Common myeloid progenitor, CD34-positive (primary cell): ENCODE results near the gene MYH7B.

Experiments
- CTCF ChIA-PET: fragments of 350-600 bp; sonication (Branson Sonifier 250); formaldehyde crosslinking; loops from one replicate; lab custom pipeline; 2021; ENCODE audit warnings: antibody characterized with exemption; lab: Charles Lee
- POLR2A ChIA-PET: fragments of 350-600 bp; sonication (Branson Sonifier 250); formaldehyde crosslinking; loops from one replicate; lab custom pipeline; 2021; ENCODE audit warnings: antibody characterized with exemption; lab: Charles Lee
- DNase-seq, 3 donors: peaks; one replicate each; pipeline versions ENCODE4 v3.0.0 to v3.0.0-alpha.2; 2013
- H3K27ac ChIP-seq, 2 experiments: 1 replicate in 1 of 2; 2 replicates in 1 of 2; pipeline ENCODE4 v1.7.0; 2013; ENCODE audit warnings: inconsistent platforms in 2 of 2, low read length in 2 of 2, mild to moderate bottlenecking in 2 of 2, low read depth in 1 of 2, moderate library complexity in 1 of 2; ENCODE audit not compliant: severe bottlenecking in 2 of 2, insufficient read depth in 1 of 2, poor library complexity in 1 of 2
- H3K27me3 ChIP-seq, 5 experiments: replicated peaks in 2 of 5; 1 replicate in 3 of 5; 2 replicates in 2 of 5; pipeline versions ENCODE4 v1.6.1 to v1.7.0; 2013; ENCODE audit warnings: low read length in 4 of 5, mild to moderate bottlenecking in 2 of 5, moderate library complexity in 2 of 5, inconsistent platforms in 1 of 5; ENCODE audit not compliant: insufficient read depth in 5 of 5, control insufficient read depth in 4 of 5
- H3K36me3 ChIP-seq, 4 experiments: 1 replicate in 2 of 4; 2 replicates in 2 of 4; pipeline versions ENCODE4 v1.6.1 to v1.7.0; 2013; ENCODE audit warnings: low read length in 3 of 4, control low read depth in 1 of 4, mild to moderate bottlenecking in 1 of 4; ENCODE audit not compliant: control insufficient read depth in 4 of 4, insufficient read depth in 4 of 4
- H3K4me1 ChIP-seq, 4 experiments: 1 replicate in 3 of 4; 2 replicates in 1 of 4; pipeline versions ENCODE4 v1.6.1 to v1.7.1; 2013; ENCODE audit warnings: low read length in 3 of 4, mild to moderate bottlenecking in 3 of 4, control low read depth in 1 of 4, inconsistent platforms in 1 of 4, moderate library complexity in 1 of 4; ENCODE audit not compliant: control insufficient read depth in 4 of 4, insufficient read depth in 4 of 4; ENCODE audit errors: control extremely low read depth in 1 of 4
- H3K4me3 ChIP-seq, 7 experiments: 1 replicate in 4 of 7; 2 replicates in 3 of 7; pipeline versions ENCODE4 v1.5.1 to v1.7.0; 2013; ENCODE audit warnings: mild to moderate bottlenecking in 7 of 7, low read length in 6 of 7, moderate library complexity in 6 of 7, inconsistent platforms in 2 of 7, low read depth in 2 of 7, control low read depth in 1 of 7; ENCODE audit not compliant: insufficient read depth in 4 of 7, control insufficient read depth in 1 of 7; ENCODE audit errors: extremely low read depth in 1 of 7
- H3K9me3 ChIP-seq, 5 experiments: 1 replicate in 4 of 5; 2 replicates in 1 of 5; pipeline versions ENCODE4 v1.6.1 to v1.7.1; 2013; ENCODE audit warnings: low read length in 4 of 5, mild to moderate bottlenecking in 2 of 5, inconsistent platforms in 1 of 5, low read depth in 1 of 5, moderate library complexity in 1 of 5; ENCODE audit not compliant: control insufficient read depth in 4 of 5, insufficient read depth in 2 of 5; ENCODE audit errors: control extremely low read depth in 1 of 5
- WGBS: methylation state at CpG from one replicate; pipeline ENCODE4 v1.1.5; 2013; ENCODE audit not compliant: insufficient coverage; 5-methylcytosine and 5-hydroxymethylcytosine counted together

Gene MYH7B

DNA sequence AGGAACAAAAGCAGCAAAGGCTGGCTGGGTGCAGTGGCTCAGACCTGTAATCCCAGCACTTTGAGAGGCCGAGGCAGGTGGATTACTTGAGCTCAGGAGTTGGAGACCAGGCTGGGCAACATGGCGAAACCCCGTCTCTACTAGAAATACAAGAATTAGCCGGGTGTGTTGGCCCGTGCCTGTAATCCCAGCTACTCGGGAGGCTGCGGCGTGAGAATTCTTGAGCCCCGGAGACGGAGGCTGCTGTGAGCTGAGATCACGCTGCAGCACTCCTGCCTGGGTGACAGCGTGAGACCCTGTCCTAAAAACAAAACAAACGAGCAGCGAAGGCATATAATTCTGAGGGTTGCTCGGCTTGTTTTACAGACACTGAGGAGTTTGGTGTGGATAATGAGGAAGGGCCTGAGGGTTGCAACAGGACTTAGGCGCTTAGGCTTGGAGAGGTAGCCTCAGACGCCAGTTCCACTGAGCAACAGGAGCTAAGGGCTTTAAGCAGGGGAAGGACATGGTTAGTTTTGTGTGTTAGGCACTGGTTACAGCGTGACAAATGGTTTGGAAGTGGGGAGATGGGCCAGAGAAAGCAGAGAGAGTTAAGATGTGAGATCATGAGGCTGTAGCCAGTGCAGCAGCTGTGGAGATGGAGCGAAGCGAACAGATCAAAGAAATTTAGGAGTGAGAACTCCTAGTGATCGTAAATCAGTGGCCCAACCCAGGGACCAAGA lies 1.2 kb downstream of the MYH7B start:
- no peaks in the 10 kb centered on the region for H3K27me3 ChIP-seq
- 97% methylated on average over 21 of the region's 21 CpGs for WGBS
- H3K27ac ChIP-seq: no peak overlapping the region
- H3K4me3 ChIP-seq: no peak overlapping the region
- ChIA-PET POLR2A (interaction anchor here (0.6 to 2.1 kb wide), 5 partner anchors 53 to 498 kb away, joined by 3 to 9 read pairs (median 4); partner anchors contain the start of gene ACSS2), CTCF (interaction anchor here (1.1 to 6.2 kb wide), 8 partner anchors 14 to 124 kb away, joined by 3 to 87 read pairs (median 4); partner anchors contain the start of genes ACSS2 and GGT7)
- peaks cover 8 to 16% (median 13%) of the 10 kb centered on the region in 4 experiments for H3K4me1 ChIP-seq
- DNase-seq: no peak
- peaks cover 0 to 2% (median 0%) of the 10 kb centered on the region in 5 experiments for H3K9me3 ChIP-seq
- H3K36me3 ChIP-seq: peaks cover 0 to under 1% (median 0%) of the 10 kb centered on the region in 4 experiments

- no peak for DNase-seq
- CTCF ChIA-PET: interaction anchor here (4.2 kb wide), 1 partner anchor 91 kb away, joined by 32 read pairs; the partner anchor contains the start of gene GGT7
- no peak overlapping the region for H3K27ac ChIP-seq
- H3K9me3 ChIP-seq: no peaks in the 10 kb centered on the region
- H3K36me3 ChIP-seq: no peaks in the 10 kb centered on the region
- 79% methylated on average over 2 of the region's 5 CpGs for WGBS
- POLR2A ChIA-PET: no interaction called here
- no peaks in the 10 kb centered on the region for H3K4me1 ChIP-seq
- H3K4me3 ChIP-seq: no peak overlapping the region
- H3K27me3 ChIP-seq: no peaks in the 10 kb centered on the region
Measured at GRCh38 chr20:34964486-34964885, 8.8 kb downstream of the MYH7B start.

GRCh38 chr20:34965051-34965450 lies 9.4 kb downstream of the MYH7B start:
- CTCF ChIA-PET: no interaction called here
- 98% methylated on average over 5 of the region's 5 CpGs for WGBS
- Histone ChIP-seq H3K36me3 (no peaks in the 10 kb centered on the region), H3K27ac (no peak overlapping the region), H3K27me3 (no peaks in the 10 kb centered on the region), H3K9me3 (no peaks in the 10 kb centered on the region), H3K4me1 (no peaks in the 10 kb centered on the region), H3K4me3 (no peak overlapping the region)
- POLR2A ChIA-PET: no interaction called here
- no peak for DNase-seq

GRCh38 chr20:34967421-34967820 lies 11.8 kb downstream of the MYH7B start:
- no peaks in the 10 kb centered on the region for H3K4me1 ChIP-seq
- H3K4me3 ChIP-seq: no peak overlapping the region
- CTCF ChIA-PET: interaction anchor here (1.1 kb wide), 1 partner anchor 12 kb away, joined by 3 read pairs; no protein-coding TSS in a partner anchor
- no peak for DNase-seq
- 100% methylated on average over 4 of the region's 5 CpGs for WGBS
- no peaks in the 10 kb centered on the region for H3K9me3 ChIP-seq
- no peak overlapping the region for H3K27ac ChIP-seq
- POLR2A ChIA-PET: interaction anchor here (0.6 kb wide), 1 partner anchor 244 kb away, joined by 3 read pairs; no protein-coding TSS in a partner anchor
- H3K36me3 ChIP-seq: no peaks in the 10 kb centered on the region
- no peaks in the 10 kb centered on the region for H3K27me3 ChIP-seq

DNA sequence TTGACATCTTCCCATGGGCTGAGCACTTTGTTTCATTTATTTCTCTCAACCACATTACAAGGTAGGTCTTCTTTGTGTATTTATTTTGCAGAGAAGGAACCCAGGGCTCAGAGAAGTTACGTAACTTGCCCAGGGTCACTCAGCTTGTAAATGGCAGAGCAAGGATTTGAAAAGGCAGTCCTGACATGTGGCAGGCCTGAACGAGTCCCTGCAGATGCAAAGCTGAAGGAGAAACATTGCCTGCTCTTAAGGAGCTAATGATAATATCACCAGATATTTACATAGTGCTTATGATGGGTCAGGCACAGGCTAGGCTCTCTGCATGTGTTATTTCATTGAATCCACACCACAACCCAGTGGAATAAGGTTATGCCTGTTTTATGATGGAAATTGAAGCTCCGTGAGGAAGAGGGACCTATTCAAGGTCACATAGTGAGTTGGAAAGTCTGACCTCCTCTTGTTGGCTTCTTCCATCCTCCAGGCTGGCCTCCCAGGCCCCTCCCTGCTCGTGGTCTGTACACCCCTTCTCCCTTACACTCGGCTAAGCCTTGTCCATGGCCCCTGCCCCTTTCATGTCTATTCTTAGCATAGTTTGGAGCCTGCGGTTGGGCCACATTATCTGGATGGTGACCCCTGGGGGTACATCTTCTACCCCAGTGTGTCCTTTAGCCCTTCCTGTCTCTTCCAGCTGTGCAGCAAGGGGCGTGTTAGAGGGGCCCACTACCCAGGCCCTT lies 12.5 kb downstream of the MYH7B start:
- POLR2A ChIA-PET: no interaction called here
- Histone ChIP-seq H3K9me3 (no peaks in the 10 kb centered on the region), H3K36me3 (no peaks in the 10 kb centered on the region), H3K4me3 (no peak overlapping the region), H3K27ac (no peak overlapping the region), H3K4me1 (no peaks in the 10 kb centered on the region), H3K27me3 (no peaks in the 10 kb centered on the region)
- no peak for DNase-seq
- CTCF ChIA-PET: interaction anchor here (1.1 kb wide), 1 partner anchor 11 kb away, joined by 3 read pairs; no protein-coding TSS in a partner anchor
- 96% methylated on average over 6 of the region's 7 CpGs for WGBS

DNA sequence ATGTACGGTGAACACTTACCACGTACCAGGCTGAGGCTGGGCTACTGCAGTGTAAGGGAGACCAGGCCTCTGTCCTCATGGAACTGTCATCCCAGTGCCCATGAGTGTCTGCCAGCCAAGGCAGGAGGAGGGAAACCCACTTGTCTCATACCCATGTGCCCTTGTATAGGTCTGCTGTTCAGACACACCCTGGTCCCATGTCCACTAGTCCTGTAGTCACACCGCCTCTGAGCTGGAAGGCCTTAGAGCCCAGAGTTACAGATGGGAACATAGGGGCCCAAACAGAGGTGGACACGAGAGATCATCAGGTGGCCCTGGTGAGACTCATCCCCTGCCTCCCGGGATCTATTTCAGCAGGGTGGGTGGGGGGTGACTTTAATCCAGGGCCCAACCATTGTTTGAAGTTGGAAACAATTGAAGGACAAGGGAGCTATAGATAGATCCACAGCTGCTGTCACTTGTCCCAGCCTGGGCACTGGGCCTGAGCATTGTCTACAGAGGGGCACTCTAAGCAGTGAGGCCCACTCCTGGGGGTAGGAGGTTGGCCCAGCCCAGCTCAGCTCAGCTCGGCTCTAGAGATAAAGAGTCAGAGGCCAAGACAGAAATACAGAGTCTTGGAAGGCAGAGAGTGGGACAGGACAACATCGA lies 14.6 kb downstream of the MYH7B start:
- CTCF ChIA-PET: interaction anchor here (0.6 to 1.5 kb wide), 4 partner anchors 12 to 135 kb away, joined by 3 to 5 read pairs (median 4); partner anchors contain the start of genes GSS and MYH7B
- no peak for DNase-seq
- 95% methylated on average over 6 of the region's 7 CpGs for WGBS

More for the DNA sequence above, 14.6 kb downstream of the MYH7B start:
- Histone ChIP-seq H3K36me3 (no peaks in the 10 kb centered on the region), H3K4me3 (no peak overlapping the region), H3K27ac (no peak overlapping the region), H3K4me1 (no peaks in the 10 kb centered on the region), H3K9me3 (no peaks in the 10 kb centered on the region), H3K27me3 (peaks cover 0 to 2% (median 0%) of the 10 kb centered on the region in 5 experiments)
- POLR2A ChIA-PET: no interaction called here
